Renal cortical epithelial cell (primary cell): ENCODE measurements around the gene SLC2A9. TPM values are rescaled to one million over a fixed set of nuclear protein-coding genes. Genes with fewer than 3 reads are reported as not detected.
A peak's percentile ranks its signal among the peaks of the same experiment; 100 is the strongest.

Source experiments
- DNase-seq: peaks from one replicate; pipeline ENCODE4 v3.0.0-alpha.2; 2011; ENCODE audit warnings: low read depth
- total RNA-seq: library from RNA; depleted of rRNA; stranded (reverse); fragments of >200 nt; gene quantifications from 2 replicates; pipeline ENCODE4 v1.2.3, GENCODE V29; 2014

Gene SLC2A9
- total RNA-seq, 1 donor from 2014 or later, result 37.8 TPM

- no peak for DNase-seq
Measured at GRCh38 chr4:9893329-9894108, 127.8 kb downstream of the SLC2A9 start.

- no peak for DNase-seq
Measured at GRCh38 chr4:9891740-9892139, 129.6 kb downstream of the SLC2A9 start.

- no peak for DNase-seq
Measured at GRCh38 chr4:9891056-9891455, 130.2 kb downstream of the SLC2A9 start.

- no peak for DNase-seq
Measured at GRCh38 chr4:9889306-9889705, 132.0 kb downstream of the SLC2A9 start.

GRCh38 chr4:9885958-9886357, 135.3 kb downstream of the SLC2A9 start:
- no peak for DNase-seq

- DNase-seq, result no peak
Measured at GRCh38 chr4:9880406-9881197, 140.7 kb downstream of the SLC2A9 start.

- no peak for DNase-seq
Measured at GRCh38 chr4:9877123-9877522, 144.2 kb downstream of the SLC2A9 start.

- DNase-seq, result no peak
Measured at GRCh38 chr4:9875516-9875915, 145.8 kb downstream of the SLC2A9 start.

GRCh38 chr4:9874385-9874784, 146.9 kb downstream of the SLC2A9 start:
- no peak for DNase-seq

GRCh38 chr4:9870165-9870790, 151.0 kb downstream of the SLC2A9 start:
- no peak for DNase-seq

- DNase-seq, result no peak
Measured at GRCh38 chr4:9867751-9868425, 153.4 kb downstream of the SLC2A9 start.

GRCh38 chr4:9866931-9867330, 154.4 kb downstream of the SLC2A9 start:
- no peak for DNase-seq

- DNase-seq, result no peak
Measured at GRCh38 chr4:9861561-9861960, 159.7 kb downstream of the SLC2A9 start.

GRCh38 chr4:9859810-9860209, 161.5 kb downstream of the SLC2A9 start:
- no peak for DNase-seq

GRCh38 chr4:9849538-9849920, 171.8 kb downstream of the SLC2A9 start:
- no peak for DNase-seq

- DNase-seq, result peak; percentile 11
Measured at GRCh38 chr4:9847968-9848748, 173.1 kb downstream of the SLC2A9 start.

- DNase-seq, result no peak
Measured at GRCh38 chr4:9845791-9846493, 175.4 kb downstream of the SLC2A9 start.

GRCh38 chr4:9841072-9841471, 180.2 kb downstream of the SLC2A9 start:
- no peak for DNase-seq

GRCh38 chr4:9835430-9835829, 185.9 kb downstream of the SLC2A9 start:
- DNase-seq, result peak; percentile 22

- no peak for DNase-seq
Measured at GRCh38 chr4:9833421-9833820, 187.9 kb downstream of the SLC2A9 start.

- no peak for DNase-seq
Measured at GRCh38 chr4:9832640-9833039, 188.7 kb downstream of the SLC2A9 start.
